Epithelial cell of alveolus of lung (primary cell): Measurements from ENCODE around the gene PRKG1. TPM values are rescaled to one million over a fixed set of nuclear protein-coding genes. Genes with fewer than 3 reads are reported as not detected.

ENCODE experiments used
- total RNA-seq: library from RNA; depleted of rRNA; stranded (reverse); fragments of >200 nt; gene quantifications from 2 replicates; pipeline ENCODE4 v1.2.1, GENCODE V29; 2015

PRKG1 gene
- 6.2 and 34.1 TPM in 2 replicates for total RNA-seq

GRCh38 chr10:51074238-51075028 lies at the start of gene PRKG1:
Gene PRKG1, plus strand, starts transcription at chr10:51074487.

DNA sequence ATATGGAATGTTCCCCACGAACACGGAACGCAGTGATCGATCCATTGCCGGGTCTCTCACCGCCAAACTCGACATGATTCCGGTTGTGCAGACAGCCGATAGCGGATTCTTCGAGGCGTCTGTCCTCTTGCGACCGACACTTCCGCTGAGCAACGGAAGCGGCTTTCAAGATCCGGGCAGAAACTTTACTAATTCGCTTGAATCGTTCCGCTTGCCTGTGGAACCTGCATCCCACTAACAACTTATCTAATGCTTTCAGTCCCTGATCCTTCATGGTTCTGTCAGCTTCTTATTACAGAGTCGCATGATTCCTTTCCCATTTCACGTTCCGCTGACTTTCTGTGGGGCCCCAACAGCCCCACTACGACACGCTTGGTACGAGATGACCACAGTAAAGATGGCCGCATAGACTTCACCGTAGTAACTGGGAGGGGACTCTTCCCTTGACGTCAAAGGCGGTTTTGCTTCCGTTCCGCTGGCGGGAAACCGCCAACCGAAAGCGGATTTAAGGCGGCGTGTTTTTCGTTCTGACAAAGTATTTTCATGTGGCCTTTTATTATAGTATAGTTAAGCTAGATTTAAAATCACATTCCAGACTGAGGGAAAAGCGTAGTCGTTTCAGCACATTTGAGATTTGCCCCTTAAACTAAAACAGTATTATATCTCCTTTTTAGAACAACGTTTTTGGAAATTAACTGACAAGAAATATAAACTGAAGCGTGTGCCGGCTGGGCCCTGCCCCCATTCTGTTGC lies 625.4 kb downstream of the PRKG1 start, which contains the start of gene CSTF2T:
CSTF2T (minus strand) TSS at position 121 of the 753 bp plus-strand sequence; CDS start at position 75, 46 bp downstream.

DNA sequence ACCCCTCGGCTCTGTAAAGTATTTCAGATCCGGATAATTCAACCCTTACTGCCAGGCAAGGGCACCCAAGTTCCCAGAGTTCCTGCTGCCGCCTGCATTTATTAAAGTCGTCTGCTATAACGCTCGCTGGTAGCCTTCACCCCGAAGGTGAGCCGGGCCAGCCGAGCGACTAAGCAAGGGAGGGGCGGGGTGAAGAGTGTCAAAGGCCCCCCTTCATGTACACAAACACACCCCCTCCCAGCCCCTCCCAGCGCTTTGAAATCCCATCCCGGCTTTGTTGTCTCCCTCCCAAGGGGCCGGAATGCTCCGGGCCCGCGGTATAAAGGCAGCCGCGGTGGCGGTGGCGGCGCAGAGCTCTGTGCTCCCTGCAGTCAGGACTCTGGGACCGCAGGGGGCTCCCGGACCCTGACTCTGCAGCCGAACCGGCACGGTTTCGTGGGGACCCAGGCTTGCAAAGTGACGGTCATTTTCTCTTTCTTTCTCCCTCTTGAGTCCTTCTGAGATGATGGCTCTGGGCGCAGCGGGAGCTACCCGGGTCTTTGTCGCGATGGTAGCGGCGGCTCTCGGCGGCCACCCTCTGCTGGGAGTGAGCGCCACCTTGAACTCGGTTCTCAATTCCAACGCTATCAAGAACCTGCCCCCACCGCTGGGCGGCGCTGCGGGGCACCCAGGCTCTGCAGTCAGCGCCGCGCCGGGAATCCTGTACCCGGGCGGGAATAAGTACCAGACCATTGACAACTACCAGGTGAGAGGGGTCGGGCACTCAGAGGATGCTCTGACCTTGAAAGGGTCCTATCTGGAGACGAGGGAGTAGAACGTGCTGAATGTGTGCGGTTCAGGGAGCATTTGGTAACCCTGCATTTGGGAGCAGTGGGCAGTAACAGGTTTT lies 1239.9 kb downstream of the PRKG1 start, which contains the start of gene DKK1:
DKK1 (plus strand) TSS at position 349 of the 889 bp plus-strand sequence; CDS start at position 503, 154 bp downstream.

Other genes starting within 250 kb of the PRKG1 start
- not detected in 2 replicates for gene A1CF, start 188.9 kb upstream of the PRKG1 start, total RNA-seq